Uterus (tissue), 2 donors: ENCODE data around the gene NUTF2.

Experiments used
- POLR2A ChIP-seq, 2 donors: fragments of 450-650 bp; IDR thresholded peaks; one replicate each; pipeline ENCODE4 v1.6.1; 2016; ENCODE audit warnings: antibody characterized with exemption in 2 of 2, mild to moderate bottlenecking in 1 of 2, moderate library complexity in 1 of 2
- TF ChIP-seq, protein P1 (sequence below), 4 experiments: fragments of 200-600 bp in 2 of 4; fragments of 450-650 bp in 2 of 4; sonication (generic) in 2 of 4; IDR thresholded peaks; one replicate each; pipeline ENCODE4 v1.5.1; 2016 to 2019; ENCODE audit warnings: antibody characterized with exemption in 4 of 4, mild to moderate bottlenecking in 2 of 4, moderate library complexity in 1 of 4

DNA sequence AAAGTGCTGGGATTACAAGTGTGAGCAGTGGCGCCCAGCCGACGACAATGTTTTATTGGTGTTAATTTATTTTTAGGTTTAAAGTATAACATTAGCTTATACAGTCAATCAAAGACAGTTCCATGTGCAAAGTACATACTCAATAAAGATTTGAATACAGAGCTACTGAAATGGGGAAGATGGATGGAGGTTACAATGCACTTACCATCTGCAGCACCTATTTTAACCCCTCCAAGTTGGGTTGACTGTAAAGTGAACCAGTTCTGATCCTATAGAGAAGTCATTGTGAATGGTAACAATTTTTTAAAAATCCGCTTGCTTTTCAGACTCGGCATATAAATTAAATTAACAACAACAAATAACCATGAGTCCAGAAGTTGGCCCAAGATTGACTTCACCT is 45.6 kb downstream of the NUTF2 start:
- no peak for TF ChIP-seq POLR2A (IDR thresholded peaks at IDR 0.05)
- TF ChIP-seq, protein P1, sequence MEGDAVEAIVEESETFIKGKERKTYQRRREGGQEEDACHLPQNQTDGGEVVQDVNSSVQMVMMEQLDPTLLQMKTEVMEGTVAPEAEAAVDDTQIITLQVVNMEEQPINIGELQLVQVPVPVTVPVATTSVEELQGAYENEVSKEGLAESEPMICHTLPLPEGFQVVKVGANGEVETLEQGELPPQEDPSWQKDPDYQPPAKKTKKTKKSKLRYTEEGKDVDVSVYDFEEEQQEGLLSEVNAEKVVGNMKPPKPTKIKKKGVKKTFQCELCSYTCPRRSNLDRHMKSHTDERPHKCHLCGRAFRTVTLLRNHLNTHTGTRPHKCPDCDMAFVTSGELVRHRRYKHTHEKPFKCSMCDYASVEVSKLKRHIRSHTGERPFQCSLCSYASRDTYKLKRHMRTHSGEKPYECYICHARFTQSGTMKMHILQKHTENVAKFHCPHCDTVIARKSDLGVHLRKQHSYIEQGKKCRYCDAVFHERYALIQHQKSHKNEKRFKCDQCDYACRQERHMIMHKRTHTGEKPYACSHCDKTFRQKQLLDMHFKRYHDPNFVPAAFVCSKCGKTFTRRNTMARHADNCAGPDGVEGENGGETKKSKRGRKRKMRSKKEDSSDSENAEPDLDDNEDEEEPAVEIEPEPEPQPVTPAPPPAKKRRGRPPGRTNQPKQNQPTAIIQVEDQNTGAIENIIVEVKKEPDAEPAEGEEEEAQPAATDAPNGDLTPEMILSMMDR (IDR thresholded peaks at IDR 0.05) = no peak
